Chondrocyte (in vitro differentiated cells): ENCODE data around the gene AHI1. TPM values are rescaled to one million over a fixed set of nuclear protein-coding genes. Genes with fewer than 3 reads are reported as not detected.

ENCODE experiments used
- DNase-seq: peaks from one replicate; pipeline ENCODE4 v3.0.0; 2021; ENCODE audit warnings: mixed read lengths, low spot score
- H3K27ac Mint-ChIP-seq: one replicate; pipeline ENCODE4 v1.8.0; 2021; ENCODE audit warnings: mild to moderate bottlenecking, moderate library complexity, mixed read lengths; ENCODE audit not compliant: unreplicated experiment
- H3K27me3 Mint-ChIP-seq: 2 replicates; pipeline ENCODE4 v1.8.0; 2021; ENCODE audit warnings: low read depth, mixed read lengths
- H3K36me3 Mint-ChIP-seq: 2 replicates; pipeline ENCODE4 v1.8.0; 2021; ENCODE audit warnings: low read depth, mixed read lengths
- H3K4me1 Mint-ChIP-seq: 2 replicates; pipeline ENCODE4 v1.8.0; 2021; ENCODE audit warnings: low read depth, mild to moderate bottlenecking, mixed read lengths
- H3K4me3 Mint-ChIP-seq: one replicate; pipeline ENCODE4 v1.8.0; 2021; ENCODE audit warnings: mild to moderate bottlenecking, moderate library complexity, mixed read lengths; ENCODE audit not compliant: unreplicated experiment
- H3K9me3 Mint-ChIP-seq: 2 replicates; pipeline ENCODE4 v1.8.0; 2021; ENCODE audit warnings: low read depth, mixed read lengths
- total RNA-seq: library from RNA; stranded (reverse); gene quantifications from 3 replicates; pipeline ENCODE4 v1.2.1, GENCODE V29; 2021
- TF ChIP-seq, protein P1 (sequence below): fragments of 200-600 bp; sonication (generic); IDR thresholded peaks from 2 replicates; pipeline ENCODE4 v1.5.0; 2021; ENCODE audit warnings: antibody characterized with exemption, mild to moderate bottlenecking, moderate library complexity

The AHI1 gene
- total RNA-seq, 1 donor from 2014 or later, result 14.8 TPM

DNA sequence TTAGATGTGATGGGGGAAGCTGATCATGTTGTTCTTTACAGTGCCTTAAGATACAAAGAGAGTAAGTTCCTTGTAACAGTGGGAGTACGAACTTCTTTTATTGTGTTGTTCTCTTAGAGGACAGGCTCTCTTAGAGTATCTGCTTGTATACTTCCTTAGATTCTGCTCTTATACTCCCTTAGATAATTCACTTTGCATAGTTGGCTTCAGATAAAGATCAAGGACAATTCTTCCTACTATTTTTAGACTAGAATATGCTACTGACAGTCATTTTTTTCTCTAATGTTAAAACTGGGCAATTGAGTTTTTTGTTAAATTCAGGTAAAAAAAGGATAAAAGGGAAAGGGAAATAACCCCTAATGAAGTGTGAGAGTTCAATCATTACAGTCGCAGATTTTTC is 177.7 kb downstream of the AHI1 start:
- DNase-seq, result no peak
- Mint-ChIP-seq H3K27me3 (no peaks in the 10 kb centered on the region), H3K4me3 (no peak overlapping the region), H3K36me3 (peaks cover 12% of the 10 kb centered on the region), H3K9me3 (no peaks in the 10 kb centered on the region), H3K4me1 (no peaks in the 10 kb centered on the region), H3K27ac (no peak overlapping the region)
- TF ChIP-seq, protein P1, sequence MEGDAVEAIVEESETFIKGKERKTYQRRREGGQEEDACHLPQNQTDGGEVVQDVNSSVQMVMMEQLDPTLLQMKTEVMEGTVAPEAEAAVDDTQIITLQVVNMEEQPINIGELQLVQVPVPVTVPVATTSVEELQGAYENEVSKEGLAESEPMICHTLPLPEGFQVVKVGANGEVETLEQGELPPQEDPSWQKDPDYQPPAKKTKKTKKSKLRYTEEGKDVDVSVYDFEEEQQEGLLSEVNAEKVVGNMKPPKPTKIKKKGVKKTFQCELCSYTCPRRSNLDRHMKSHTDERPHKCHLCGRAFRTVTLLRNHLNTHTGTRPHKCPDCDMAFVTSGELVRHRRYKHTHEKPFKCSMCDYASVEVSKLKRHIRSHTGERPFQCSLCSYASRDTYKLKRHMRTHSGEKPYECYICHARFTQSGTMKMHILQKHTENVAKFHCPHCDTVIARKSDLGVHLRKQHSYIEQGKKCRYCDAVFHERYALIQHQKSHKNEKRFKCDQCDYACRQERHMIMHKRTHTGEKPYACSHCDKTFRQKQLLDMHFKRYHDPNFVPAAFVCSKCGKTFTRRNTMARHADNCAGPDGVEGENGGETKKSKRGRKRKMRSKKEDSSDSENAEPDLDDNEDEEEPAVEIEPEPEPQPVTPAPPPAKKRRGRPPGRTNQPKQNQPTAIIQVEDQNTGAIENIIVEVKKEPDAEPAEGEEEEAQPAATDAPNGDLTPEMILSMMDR, result no peak

DNA sequence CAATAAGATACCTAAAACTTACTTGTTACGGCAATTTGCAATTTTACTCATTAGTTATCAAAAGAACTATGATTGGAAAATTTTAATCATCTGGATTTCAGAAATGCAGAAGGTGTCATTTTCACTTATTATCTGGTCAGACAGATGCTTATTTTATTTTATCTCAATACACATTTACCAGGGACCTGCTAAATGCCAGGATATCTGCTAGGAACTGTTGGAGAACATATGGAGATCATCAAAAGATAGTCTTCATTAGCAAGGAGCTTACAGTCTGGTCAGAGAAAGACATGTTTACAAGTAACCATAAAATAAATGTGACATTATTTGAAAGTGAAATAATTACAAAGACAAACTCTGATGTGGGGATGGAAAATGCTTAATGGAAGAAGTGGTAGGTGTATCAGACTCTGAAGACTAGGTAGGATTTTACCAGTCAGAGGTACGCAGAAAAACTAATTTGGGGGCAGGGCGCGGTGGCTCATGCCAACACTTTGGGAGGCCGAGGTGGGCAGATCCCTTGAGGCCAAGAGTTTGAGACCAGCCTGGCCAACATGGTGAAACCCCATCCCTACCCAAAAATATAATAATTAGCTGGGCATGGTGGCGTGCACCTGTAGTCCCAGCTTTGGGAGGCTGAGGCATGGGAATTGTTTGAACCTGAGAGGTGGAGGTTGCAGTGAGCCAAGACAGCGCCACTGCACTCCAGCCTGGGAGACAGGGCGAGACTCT is 178.6 kb downstream of the AHI1 start:
- H3K27ac Mint-ChIP-seq, result no peak overlapping the region
- DNase-seq, result no peak
- TF ChIP-seq, protein P1, result no peak
- H3K36me3 Mint-ChIP-seq, result peaks cover 15% of the 10 kb centered on the region
- no peaks in the 10 kb centered on the region for H3K9me3 Mint-ChIP-seq
- H3K27me3 Mint-ChIP-seq, result no peaks in the 10 kb centered on the region
- no peaks in the 10 kb centered on the region for H3K4me1 Mint-ChIP-seq
- no peak overlapping the region for H3K4me3 Mint-ChIP-seq

- H3K27ac Mint-ChIP-seq, result no peak overlapping the region
- DNase-seq, result no peak
- TF ChIP-seq, protein P1, result no peak
- H3K9me3 Mint-ChIP-seq, result no peaks in the 10 kb centered on the region
- no peaks in the 10 kb centered on the region for H3K27me3 Mint-ChIP-seq
- peaks cover 12% of the 10 kb centered on the region for H3K36me3 Mint-ChIP-seq
- H3K4me1 Mint-ChIP-seq, result no peaks in the 10 kb centered on the region
- no peak overlapping the region for H3K4me3 Mint-ChIP-seq
Measured at GRCh38 chr6:135314543-135314942, 183.0 kb downstream of the AHI1 start.

DNA sequence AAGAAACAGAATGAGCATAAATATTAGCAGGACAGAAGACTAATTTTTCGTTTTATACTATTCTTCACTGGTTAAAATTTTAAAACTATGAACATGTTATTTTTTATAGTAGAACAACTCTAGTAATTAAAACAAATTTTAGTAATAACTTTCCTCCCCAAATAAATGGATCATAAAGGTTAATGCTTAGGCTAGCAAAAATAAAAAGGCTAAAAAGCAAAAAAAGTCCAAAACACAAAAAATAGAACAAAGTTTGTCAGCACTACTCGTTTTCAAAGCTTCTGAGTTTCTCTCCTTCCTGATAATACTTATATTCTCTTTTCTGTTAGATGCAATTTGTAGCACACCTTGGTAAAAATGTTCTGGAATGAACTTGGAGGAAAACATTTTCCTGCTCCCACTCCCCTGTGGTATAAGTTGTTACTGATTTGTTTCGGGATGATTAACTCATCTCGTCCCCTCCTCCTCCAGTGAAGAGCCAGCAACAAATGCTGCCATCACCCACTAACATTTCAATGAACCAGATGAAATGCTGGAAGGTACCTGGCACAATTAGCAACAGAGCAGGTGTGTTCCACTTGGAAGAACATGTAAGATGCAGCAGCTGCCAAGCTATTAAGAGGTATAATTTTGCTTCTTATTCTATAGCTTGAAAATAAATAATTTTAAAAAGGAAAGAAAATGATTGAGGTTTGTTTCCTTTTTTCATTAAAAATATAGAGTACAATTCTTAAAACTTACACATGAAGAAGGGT is 185.9 kb downstream of the AHI1 start:
- Mint-ChIP-seq H3K4me3 (no peak overlapping the region), H3K36me3 (peaks cover 14% of the 10 kb centered on the region), H3K9me3 (no peaks in the 10 kb centered on the region), H3K27ac (no peak overlapping the region), H3K4me1 (no peaks in the 10 kb centered on the region), H3K27me3 (no peaks in the 10 kb centered on the region)
- TF ChIP-seq, protein P1, result no peak
- DNase-seq, result no peak

DNA sequence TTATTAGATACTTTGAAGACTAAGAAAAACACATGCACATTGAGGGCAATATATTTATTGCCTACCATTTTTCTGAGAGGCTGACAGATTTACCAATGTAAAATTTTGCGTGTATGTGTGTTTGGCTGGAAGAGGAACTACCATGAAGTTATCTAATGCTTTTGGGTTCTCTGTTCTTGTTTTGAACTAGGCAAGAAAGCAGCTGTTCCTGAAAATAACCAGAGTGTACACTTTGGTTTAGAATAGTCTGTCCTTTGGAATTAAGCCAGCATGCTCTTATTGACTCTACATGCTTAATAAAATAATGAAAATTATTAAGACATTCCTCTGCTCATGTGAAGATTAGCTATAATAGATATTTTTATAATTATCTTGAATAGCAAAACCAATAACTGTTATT is 187.2 kb downstream of the AHI1 start:
- H3K9me3 Mint-ChIP-seq, result no peaks in the 10 kb centered on the region
- peaks cover 8% of the 10 kb centered on the region for H3K36me3 Mint-ChIP-seq
- no peak overlapping the region for H3K27ac Mint-ChIP-seq
- no peaks in the 10 kb centered on the region for H3K27me3 Mint-ChIP-seq
- H3K4me3 Mint-ChIP-seq, result no peak overlapping the region
- no peak for DNase-seq
- TF ChIP-seq, protein P1, result no peak
- peaks cover 9% of the 10 kb centered on the region for H3K4me1 Mint-ChIP-seq
